Thymus (tissue), 11 donors: ENCODE results near the gene TPTE. TPM values are rescaled to one million over a fixed set of nuclear protein-coding genes. Genes with fewer than 3 reads are reported as not detected.
"Not testable (repeated sequence)": the region's sequence is repeated elsewhere in the genome, so short reads cannot be mapped to it uniquely, and the experiment has no call there.

Source experiments
- DNase-seq, 9 donors: peaks; one replicate each; pipeline ENCODE4 v3.0.0-alpha.2; 2013; ENCODE audit warnings: low spot score in 9 of 9, low read depth in 6 of 9, missing footprints in 1 of 9
- H3K27ac ChIP-seq, 2 donors: one replicate each; pipeline ENCODE4 v1.5.1; 2013; ENCODE audit warnings: control low read depth in 1 of 2, low read depth in 1 of 2, low read length in 1 of 2, mild to moderate bottlenecking in 1 of 2, moderate library complexity in 1 of 2
- H3K27me3 ChIP-seq, 2 donors: one replicate each; pipeline ENCODE4 v1.5.1; 2013; ENCODE audit warnings: low read length in 1 of 2; ENCODE audit not compliant: control insufficient read depth in 2 of 2, insufficient read depth in 1 of 2
- H3K36me3 ChIP-seq, 2 donors: one replicate each; pipeline ENCODE4 v1.5.1; 2013; ENCODE audit warnings: low read length in 1 of 2, mild to moderate bottlenecking in 1 of 2, moderate library complexity in 1 of 2; ENCODE audit not compliant: control insufficient read depth in 2 of 2, insufficient read depth in 2 of 2
- H3K4me1 ChIP-seq, 2 donors: one replicate each; pipeline ENCODE4 v1.5.1; 2013; ENCODE audit warnings: low read length in 2 of 2; ENCODE audit not compliant: control insufficient read depth in 2 of 2, insufficient read depth in 2 of 2
- H3K4me3 ChIP-seq, 2 donors: one replicate each; pipeline ENCODE4 v1.5.1; 2013; ENCODE audit warnings: low read length in 2 of 2, control low read depth in 1 of 2, mild to moderate bottlenecking in 1 of 2
- H3K9me3 ChIP-seq, 2 donors: one replicate each; pipeline ENCODE4 v1.5.1; 2013; ENCODE audit warnings: low read length in 1 of 2, mild to moderate bottlenecking in 1 of 2; ENCODE audit not compliant: control insufficient read depth in 2 of 2, insufficient read depth in 1 of 2
- WGBS: extraction: QIAGEN DNeasy Blood & Tissue Kit; methylation state at CpG from one replicate; pipeline ENCODE4 v1.1.7; 2013; 5-methylcytosine and 5-hydroxymethylcytosine counted together
- polyA plus RNA-seq: library from polyadenylated mRNA; stranded (reverse); fragments of 200-250 nt; gene quantifications from one replicate; pipeline ENCODE4 v1.2.3, GENCODE V29; 2013
- total RNA-seq: library from RNA; stranded (reverse); fragments of 120-200 nt; gene quantifications from one replicate; pipeline ENCODE4 v1.2.4, GENCODE V29; 2013
- donor health status: healthy.

The TPTE gene
- total and polyA plus RNA-seq, 2 donors: not detected

DNA sequence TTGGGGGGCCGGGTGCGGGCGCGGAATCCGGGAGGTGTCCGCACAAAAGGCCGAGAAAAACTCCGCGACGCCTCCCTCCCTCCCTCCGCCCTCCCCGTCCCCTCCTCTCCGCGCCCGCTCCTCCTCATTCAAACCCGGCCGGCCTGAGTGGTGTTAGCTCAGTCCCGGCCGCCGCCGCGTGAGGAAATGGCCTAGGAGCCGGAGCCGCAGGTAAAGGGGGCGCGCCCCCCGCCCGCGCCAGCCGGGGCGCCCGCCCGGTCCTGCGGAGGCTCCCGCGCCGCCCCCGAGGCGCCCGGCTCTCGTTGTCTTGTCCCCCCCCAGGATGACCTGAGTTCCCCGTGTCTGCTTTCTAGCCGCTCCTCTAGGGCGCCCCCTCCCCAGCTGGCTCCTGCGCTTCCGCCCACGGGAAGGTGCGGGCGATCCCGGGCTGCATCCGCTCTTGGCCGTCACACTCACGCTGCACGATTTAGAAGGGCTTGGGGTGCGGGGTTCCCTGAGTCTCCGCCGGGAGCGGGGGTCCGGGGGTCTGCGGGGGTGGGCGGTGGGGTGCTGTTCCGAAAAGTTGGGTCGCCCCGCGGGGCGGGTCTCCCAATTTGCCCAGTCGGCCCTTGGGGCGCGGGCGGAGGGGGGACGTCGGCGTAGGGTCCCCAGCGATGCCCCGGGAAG is 585 bp downstream of the TPTE start:
- H3K4me3 ChIP-seq, DNase-seq, H3K36me3 ChIP-seq, H3K27me3 ChIP-seq, H3K27ac ChIP-seq, H3K4me1 ChIP-seq: not testable (repeated sequence)
- WGBS: 74% methylated on average over 75 of the region's 75 CpGs
- H3K9me3 ChIP-seq: peaks cover 12 to 16% of the 10 kb centered on the region in 2 donors

DNA sequence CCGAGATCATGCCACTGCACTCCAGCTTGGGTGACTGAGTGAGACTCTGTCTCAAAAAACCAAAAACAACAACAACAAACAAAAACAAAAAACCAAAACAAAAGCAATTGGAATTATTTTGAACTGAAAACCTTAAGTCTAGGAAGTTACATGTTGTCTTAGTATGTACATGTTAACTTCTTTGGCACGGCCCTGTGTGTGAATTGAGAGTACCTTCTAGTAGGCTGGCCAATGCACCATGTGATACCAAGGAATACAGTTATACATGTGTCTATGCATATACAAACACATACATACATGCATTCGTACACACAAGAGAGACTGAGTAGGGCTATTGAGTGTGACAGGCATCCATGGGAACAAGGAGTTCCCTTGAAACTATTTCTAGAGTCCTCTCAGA is 18.6 kb downstream of the TPTE start:
- 68% methylated on average over 3 of the region's 3 CpGs for WGBS
- no peak for DNase-seq
- Histone ChIP-seq H3K9me3 (peaks cover 2 to 8% of the 10 kb centered on the region in 2 donors), H3K4me1 (no peaks in the 10 kb centered on the region), H3K36me3 (no peaks in the 10 kb centered on the region), H3K27me3 (no peaks in the 10 kb centered on the region), H3K27ac (no peak overlapping the region), H3K4me3 (no peak overlapping the region)

DNA sequence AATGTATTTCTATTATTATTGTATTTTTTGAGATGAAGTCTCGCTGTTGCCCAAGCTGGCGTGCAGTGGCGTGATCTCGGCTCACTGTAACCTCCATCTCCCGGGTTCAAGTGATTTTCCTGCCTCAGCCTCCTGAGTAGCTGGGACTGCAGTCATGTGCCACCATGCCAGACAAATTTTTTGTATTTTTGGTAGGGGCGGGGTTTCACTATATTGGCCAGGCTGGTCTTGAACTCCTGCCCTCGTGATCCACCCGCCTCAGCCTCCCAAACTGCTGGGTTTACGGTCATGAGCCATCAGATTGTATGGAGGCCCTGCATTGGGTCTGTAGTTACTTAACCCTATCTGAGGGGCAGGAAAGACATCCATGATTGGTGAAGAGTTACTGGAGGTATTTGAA is 23.0 kb downstream of the TPTE start:
- H3K27me3 ChIP-seq, DNase-seq, H3K4me3 ChIP-seq, H3K36me3 ChIP-seq, H3K4me1 ChIP-seq, H3K27ac ChIP-seq: not testable (repeated sequence)
- 91% methylated on average over 9 of the region's 9 CpGs for WGBS
- H3K9me3 ChIP-seq: peaks cover 7 to 18% of the 10 kb centered on the region in 2 donors

DNA sequence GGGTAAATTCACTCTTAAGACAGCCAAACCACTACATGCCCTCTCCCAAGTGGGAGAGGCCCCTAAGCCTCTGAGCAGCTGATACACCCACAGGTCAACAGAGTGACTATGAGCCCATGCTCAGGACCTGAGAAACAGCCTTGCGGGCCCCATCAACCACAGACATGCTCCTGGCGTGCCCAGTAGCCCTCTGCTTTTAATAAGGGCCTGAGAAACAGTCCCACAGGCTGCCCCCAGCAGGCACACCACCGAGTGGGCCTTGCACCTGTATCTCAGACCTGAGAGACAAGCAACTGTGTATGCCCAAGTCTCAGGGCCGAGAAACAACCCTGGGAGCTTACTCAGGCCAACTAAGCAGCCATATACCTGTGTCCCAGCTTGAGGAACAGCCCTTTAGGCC is 26.5 kb downstream of the TPTE start:
- not testable (repeated sequence) for H3K4me1 ChIP-seq, H3K4me3 ChIP-seq, H3K27ac ChIP-seq, H3K27me3 ChIP-seq, DNase-seq, H3K36me3 ChIP-seq
- WGBS: 52% methylated on average over 4 of the region's 4 CpGs
- peaks cover 4 to 12% of the 10 kb centered on the region in 2 donors for H3K9me3 ChIP-seq

DNA sequence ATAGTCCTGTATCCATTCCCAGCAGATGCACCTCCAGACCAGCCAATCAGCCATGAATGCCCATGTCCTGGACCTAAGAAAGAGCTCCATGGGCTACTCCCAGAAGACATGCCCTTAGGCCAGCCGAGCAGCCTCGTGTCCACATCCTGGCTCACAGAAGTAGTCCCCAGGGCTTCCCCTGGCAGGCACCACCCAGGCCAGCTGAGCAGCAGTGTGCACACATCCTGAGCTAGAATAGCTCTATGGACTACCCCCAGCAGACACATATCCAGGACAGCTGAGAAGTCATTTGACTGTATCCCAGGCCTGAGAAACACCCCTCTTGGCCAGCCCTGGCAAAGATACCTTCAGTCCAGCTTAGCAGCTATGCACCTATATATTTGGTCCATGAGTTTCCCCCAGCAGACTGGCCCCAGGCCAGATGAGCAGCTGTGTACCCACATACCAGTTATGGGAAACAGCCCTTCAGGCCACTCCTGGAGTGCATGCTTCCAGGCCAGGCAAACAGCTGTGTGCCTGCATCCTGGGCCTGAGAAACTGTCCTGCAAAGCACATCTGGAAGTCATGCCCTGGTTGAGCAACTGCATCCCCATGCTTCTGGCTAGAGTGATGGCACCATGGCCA is 27.1 kb downstream of the TPTE start:
- not testable (repeated sequence) for DNase-seq, H3K36me3 ChIP-seq
- WGBS: 97% methylated on average over 2 of the region's 2 CpGs

DNA sequence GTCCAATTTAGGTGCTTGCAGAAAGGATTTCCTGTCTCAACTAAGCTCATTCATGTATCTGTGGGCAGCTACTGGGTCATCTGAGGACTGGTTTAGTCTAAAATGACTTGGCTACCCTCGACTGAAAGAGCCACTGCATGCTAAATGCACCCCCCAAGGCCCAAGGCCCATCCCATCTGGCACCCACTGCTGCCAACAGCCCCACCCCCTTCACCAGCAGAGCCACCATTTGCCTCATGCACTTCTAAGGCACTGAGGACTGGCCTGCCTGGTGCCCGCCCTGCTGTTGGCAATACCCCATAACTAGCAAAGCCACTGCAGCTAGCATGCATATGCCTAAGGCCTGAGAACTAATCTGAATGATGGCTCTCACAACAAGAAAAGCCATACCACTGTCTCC is 49.4 kb downstream of the TPTE start:
- not testable (repeated sequence) for H3K4me3 ChIP-seq, H3K36me3 ChIP-seq, H3K27ac ChIP-seq, DNase-seq, H3K27me3 ChIP-seq, H3K4me1 ChIP-seq
- peaks cover 8 to 14% of the 10 kb centered on the region in 2 donors for H3K9me3 ChIP-seq
- 52% methylated on average over 2 of the region's 2 CpGs for WGBS

More for the DNA sequence above, 27.1 kb downstream of the TPTE start:
- H3K9me3 ChIP-seq: peaks cover 4 to 12% of the 10 kb centered on the region in 2 donors
- H3K27me3 ChIP-seq, H3K27ac ChIP-seq, H3K4me3 ChIP-seq, H3K4me1 ChIP-seq: not testable (repeated sequence)

DNA sequence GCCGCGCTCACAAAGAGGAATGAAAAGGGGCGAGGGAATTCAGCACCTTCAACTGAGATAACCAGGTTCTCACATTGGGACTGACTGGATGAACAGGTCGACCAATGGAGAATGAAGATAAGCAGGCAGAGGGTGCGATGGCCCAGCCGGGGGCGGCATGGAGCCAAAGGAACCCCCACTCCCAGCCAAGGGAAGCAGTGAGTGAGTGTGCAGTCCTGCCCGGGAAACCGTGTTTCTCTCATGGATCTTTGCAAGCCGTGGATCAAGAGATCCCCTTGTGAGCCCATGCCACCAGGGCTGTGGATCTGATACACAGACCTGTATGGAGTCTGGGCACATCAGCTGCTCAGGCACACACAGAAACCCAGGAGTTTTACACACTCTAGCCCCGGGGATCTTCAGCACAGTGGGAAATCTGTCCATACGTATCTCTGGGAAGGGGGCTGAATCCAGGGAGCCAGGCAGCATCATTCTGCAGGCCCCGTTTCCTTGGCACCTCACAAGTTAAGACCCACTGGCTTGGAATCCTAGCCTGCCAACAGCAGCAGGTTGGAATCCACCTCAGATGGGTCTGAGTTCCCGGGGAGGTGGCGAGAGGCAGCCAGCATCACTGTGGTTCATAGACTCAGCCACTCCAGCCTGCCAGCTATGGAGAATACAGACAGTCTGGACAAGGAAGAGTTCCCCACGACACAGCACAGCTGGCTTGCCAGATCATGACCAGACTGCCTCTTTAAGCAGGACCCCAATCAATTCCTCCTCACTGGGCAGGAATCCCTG is 53.3 kb downstream of the TPTE start:
- 78% methylated on average over 16 of the region's 16 CpGs for WGBS
- not testable (repeated sequence) for DNase-seq, H3K4me3 ChIP-seq, H3K27me3 ChIP-seq, H3K36me3 ChIP-seq, H3K27ac ChIP-seq, H3K4me1 ChIP-seq
- peaks cover 8 to 14% of the 10 kb centered on the region in 2 donors for H3K9me3 ChIP-seq

DNA sequence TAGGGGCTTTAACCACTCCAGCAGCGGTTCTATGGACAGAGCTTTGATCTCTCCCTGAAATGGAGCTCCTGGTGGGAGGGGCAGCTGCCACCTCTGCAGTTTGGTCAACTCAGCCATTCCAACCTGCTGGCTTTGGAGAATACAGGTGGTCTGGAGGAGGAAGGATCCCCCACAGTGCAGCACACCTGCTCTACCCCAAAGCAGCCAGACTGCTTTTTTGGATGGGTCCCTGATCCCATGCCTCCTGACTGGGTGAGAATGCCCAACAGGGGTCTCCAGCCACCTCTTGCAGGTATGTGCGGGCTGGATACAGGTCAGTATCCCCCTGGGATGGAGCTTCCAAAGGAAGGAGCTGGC is 53.9 kb downstream of the TPTE start:
- Histone ChIP-seq H3K36me3 (no peaks in the 10 kb centered on the region), H3K4me3 (no peak overlapping the region), H3K9me3 (peaks cover 8 to 14% of the 10 kb centered on the region in 2 donors), H3K27ac (no peak overlapping the region), H3K27me3 (no peaks in the 10 kb centered on the region), H3K4me1 (no peaks in the 10 kb centered on the region)
- no peak for DNase-seq
- 82% methylated on average over 2 of the region's 2 CpGs for WGBS

DNA sequence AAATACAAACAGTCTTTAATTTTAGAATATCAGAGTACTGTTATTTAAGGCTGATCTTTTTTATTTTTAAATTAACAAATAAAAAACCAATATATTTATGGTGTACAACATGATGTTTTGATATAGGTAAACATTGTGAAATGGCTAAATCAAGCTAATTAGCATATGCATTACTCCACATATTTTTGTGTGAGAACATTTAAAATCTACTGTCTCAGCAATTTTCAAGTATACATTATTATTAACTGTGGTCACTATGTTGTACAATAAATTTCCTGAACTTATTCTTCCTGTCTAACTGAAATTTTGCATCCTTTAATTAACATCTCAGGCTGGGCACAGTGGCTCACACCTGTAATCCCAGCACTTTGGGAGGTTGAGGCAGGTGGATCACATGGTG is 57.5 kb downstream of the TPTE start:
- not testable (repeated sequence) for DNase-seq, H3K27ac ChIP-seq
- peaks cover 6 to 17% of the 10 kb centered on the region in 2 donors for H3K9me3 ChIP-seq

More for the DNA sequence above, 57.5 kb downstream of the TPTE start:
- H3K36me3 ChIP-seq, H3K4me1 ChIP-seq, H3K27me3 ChIP-seq, H3K4me3 ChIP-seq: not testable (repeated sequence)
